PFSK-1 (cell line): ENCODE results near the gene EMSY.

Experiments
- FOXP2 ChIP-seq: optimal IDR thresholded peaks from 2 replicates; pipeline ENCODE3; 2011; ENCODE audit warnings: borderline replicate concordance, control low read depth, inconsistent platforms; ENCODE audit not compliant: insufficient read depth; ENCODE audit errors: extremely low read length, extremely low read depth
- POLR2AphosphoS5 ChIP-seq: IDR thresholded peaks from 2 replicates; pipeline ENCODE4 v1.6.1; 2012; ENCODE audit warnings: low read depth, mild to moderate bottlenecking, control low read depth, low read length, moderate library complexity
- REST ChIP-seq, 2 experiments: IDR thresholded peaks; 2 replicates each; pipeline versions ENCODE4 v1.6.1 to v1.8.0; 2011 to 2012; ENCODE audit warnings: low read depth in 2 of 2, low read length in 2 of 2, control low read depth in 1 of 2, inconsistent platforms in 1 of 2, mild to moderate bottlenecking in 1 of 2, moderate library complexity in 1 of 2; ENCODE audit not compliant: insufficient read depth in 1 of 2
- SIN3A ChIP-seq: IDR thresholded peaks from 2 replicates; pipeline ENCODE4 v1.6.1; 2012; ENCODE audit warnings: mild to moderate bottlenecking, low read length, moderate library complexity, borderline replicate concordance; ENCODE audit not compliant: insufficient read depth
- TAF1 ChIP-seq: IDR thresholded peaks from 2 replicates; pipeline ENCODE4 v1.6.1; 2012; ENCODE audit warnings: low read length, control low read depth, borderline replicate concordance; ENCODE audit not compliant: insufficient read depth

Gene EMSY

GRCh38 chr11:76455931-76456330 is 11.1 kb downstream of the EMSY start:
- TF ChIP-seq TAF1: no peak
- no peak for TF ChIP-seq REST (IDR thresholded peaks at IDR 0.05; ENCODE audit: insufficient read depth in 1 of 2, low read depth in 2 of 2, low read length in 2 of 2)

- TF ChIP-seq FOXP2: no peak
- TF ChIP-seq TAF1: no peak
- no peak for TF ChIP-seq SIN3A
Measured at GRCh38 chr11:76456571-76456970, 11.8 kb downstream of the EMSY start.

GRCh38 chr11:76459299-76459698 is 14.5 kb downstream of the EMSY start:
- no peak for TF ChIP-seq FOXP2
- no peak for TF ChIP-seq REST (IDR thresholded peaks at IDR 0.05; ENCODE audit: insufficient read depth in 1 of 2, low read depth in 2 of 2, low read length in 2 of 2)
- TF ChIP-seq SIN3A: no peak
- no peak for TF ChIP-seq POLR2AphosphoS5
- no peak for TF ChIP-seq TAF1

GRCh38 chr11:76459846-76460245 is 15.0 kb downstream of the EMSY start:
- TF ChIP-seq POLR2AphosphoS5 (no peak), SIN3A (no peak), TAF1 (no peak), FOXP2 (no peak), REST (IDR thresholded peaks at IDR 0.05; ENCODE audit: insufficient read depth in 1 of 2, low read depth in 2 of 2, low read length in 2 of 2) (no peak)

- no peak for TF ChIP-seq POLR2AphosphoS5
- TF ChIP-seq REST (IDR thresholded peaks at IDR 0.05; ENCODE audit: insufficient read depth in 1 of 2, low read depth in 2 of 2, low read length in 2 of 2): no peak
- TF ChIP-seq TAF1: no peak
- TF ChIP-seq SIN3A: no peak
- TF ChIP-seq FOXP2: no peak
Measured at GRCh38 chr11:76462317-76462716, 17.5 kb downstream of the EMSY start.
